K562 (cell line): ENCODE measurements around the gene LRRC4C. TPM values are rescaled to one million over a fixed set of nuclear protein-coding genes. Genes with fewer than 3 reads are reported as not detected.

Experiments
- ATAC-seq: fragments of 200-7000 bp; cut with Tn5 transposase; 3 replicates; pipeline ENCODE4 v1.9.1; 2020; ENCODE audit warnings: moderate library complexity
- BruUV-seq: library from RNA; stranded (reverse); fragments of 400-500 nt; replicated peaks from 2 replicates; lab custom pipeline; 2021; lab: Mats Ljungman, UMichigan
- CTCF ChIA-PET: fragments of 300-600 bp; formaldehyde crosslinking; extraction: SDS; loops from one replicate; lab custom pipeline; 2021; ENCODE audit warnings: low intra/inter-chr PET ratio; lab: Yijun Ruan, JAX
- POLR2A ChIA-PET: fragments of 300-600, 350-650 bp; sonication (Branson Sonifier 250); formaldehyde crosslinking; extraction: SDS; loops from one replicate; lab custom pipeline; 2021; ENCODE audit warnings: antibody characterized with exemption, inconsistent platforms; lab: Yijun Ruan, JAX
- DNase-seq, 4 experiments: peaks; one replicate each; pipeline versions ENCODE4 v3.0.0 to v3.0.0-alpha.2; 2011 to 2018; ENCODE audit warnings: low spot score in 3 of 4, mixed read lengths in 3 of 4; ENCODE audit errors: extremely low read depth in 1 of 4
- FAIRE-seq: peaks from 2 replicates; lab custom pipeline; 2011; peaks lifted over from hg19 to GRCh38; lab: Jason Lieb, UNC
- H2AFZ ChIP-seq: 2 replicates; pipeline ENCODE4 v1.6.0; 2011; ENCODE audit warnings: low read depth, low read length, control low read depth, inconsistent platforms
- H3K27ac ChIP-seq: fragments of 200-600 bp; 3 replicates; pipeline ENCODE4 v1.8.0; 2011; ENCODE audit warnings: low read depth, mild to moderate bottlenecking, control low read depth, inconsistent platforms, low read length, moderate library complexity, mixed read lengths; ENCODE audit errors: extremely low read depth
- H3K27me3 ChIP-seq, 2 experiments: fragments of 300-600 bp in 1 of 2; 2 replicates in 1 of 2; 3 replicates in 1 of 2; pipeline versions ENCODE4 v1.6.0 to v1.8.0; 2011; ENCODE audit warnings: inconsistent platforms in 2 of 2, low read length in 2 of 2, mild to moderate bottlenecking in 1 of 2, mixed read lengths in 1 of 2, moderate library complexity in 1 of 2; ENCODE audit not compliant: control insufficient read depth in 2 of 2, insufficient read depth in 2 of 2
- H3K36me3 ChIP-seq: fragments of 300-600 bp; 3 replicates; pipeline ENCODE4 v1.8.0; 2011; ENCODE audit warnings: mild to moderate bottlenecking, low read length, inconsistent platforms; ENCODE audit not compliant: control insufficient read depth, insufficient read depth
- H3K4me1 ChIP-seq, 2 experiments: fragments of 200-600 bp in 1 of 2; replicated peaks in 1 of 2; 2 replicates in 1 of 2; 3 replicates in 1 of 2; pipeline versions ENCODE4 v1.5.1 to v1.8.0; 2011; ENCODE audit warnings: inconsistent platforms in 2 of 2, low read length in 2 of 2, mild to moderate bottlenecking in 1 of 2, mixed read lengths in 1 of 2, moderate library complexity in 1 of 2; ENCODE audit not compliant: control insufficient read depth in 2 of 2, insufficient read depth in 2 of 2
- H3K4me2 ChIP-seq: 2 replicates; pipeline ENCODE4 v1.6.1; 2011; ENCODE audit warnings: low read length, control low read depth, inconsistent platforms, mixed read lengths; ENCODE audit not compliant: insufficient read depth
- H3K4me3 ChIP-seq: fragments of 200-600 bp; sonication (generic), shearing (Covaris generic); 2 replicates; pipeline ENCODE4 v1.5.1; 2016; ENCODE audit warnings: control low read depth, inconsistent platforms
- H3K79me2 ChIP-seq: fragments of 200-600 bp; 3 replicates; pipeline ENCODE4 v1.8.0; 2011; ENCODE audit warnings: low read length, inconsistent platforms; ENCODE audit not compliant: control insufficient read depth, insufficient read depth
- H3K9ac ChIP-seq, 2 experiments: 2 replicates each; pipeline versions ENCODE4 v1.6.0 to v1.6.1; 2011; ENCODE audit warnings: low read depth in 2 of 2, low read length in 2 of 2, control low read depth in 1 of 2, inconsistent platforms in 1 of 2, mild to moderate bottlenecking in 1 of 2, mixed read lengths in 1 of 2; ENCODE audit not compliant: insufficient read depth in 1 of 2
- H3K9me1 ChIP-seq: one replicate; pipeline ENCODE4 v1.6.0; 2011; ENCODE audit warnings: inconsistent platforms, mild to moderate bottlenecking, low read length, moderate library complexity; ENCODE audit not compliant: control insufficient read depth, insufficient read depth
- H3K9me3 ChIP-seq: replicated peaks from 2 replicates; pipeline ENCODE4 v1.5.1; 2011; ENCODE audit warnings: low read depth, low read length, inconsistent platforms; ENCODE audit not compliant: control insufficient read depth, insufficient read depth
- H4K20me1 ChIP-seq: replicated peaks from 2 replicates; pipeline ENCODE4 v1.6.1; 2011; ENCODE audit warnings: low read length, inconsistent platforms, mixed read lengths; ENCODE audit not compliant: control insufficient read depth, insufficient read depth
- CBFA2T3 ChIP-seq: fragments of 450-650 bp; IDR thresholded peaks from 2 replicates; pipeline ENCODE4 v1.6.1; 2017
- CHCHD3 ChIP-seq: fragments of 250-450 bp; sonication (Bioruptor Pico); IDR thresholded peaks from 2 replicates; pipeline ENCODE4 v2.1.2; 2022; ENCODE audit warnings: mild to moderate bottlenecking
- GABPB2 ChIP-seq: fragments of 250-450 bp; sonication (Bioruptor Pico); conservative IDR thresholded peaks from 2 replicates; pipeline ENCODE4 v1.5.1; 2021; ENCODE audit warnings: mild to moderate bottlenecking
- MAZ ChIP-seq, 2 experiments: fragments of 450-650 bp in 1 of 2; sonication (generic) in 1 of 2; formaldehyde crosslinking; IDR thresholded peaks in 1 of 2; conservative IDR thresholded peaks in 1 of 2; 2 replicates each; pipeline versions ENCODE4 v1.4.0 to v1.5.0; 2020; ENCODE audit warnings: mild to moderate bottlenecking in 1 of 2, missing genetic modification reagents in 1 of 2
- NFIC ChIP-seq: fragments of 450-650 bp; IDR thresholded peaks from 2 replicates; pipeline ENCODE4 v1.6.1; 2017; ENCODE audit warnings: mild to moderate bottlenecking, inconsistent platforms
- NONO ChIP-seq, 2 experiments: fragments of 200-400 bp in 1 of 2; fragments of 450-650 bp in 1 of 2; formaldehyde crosslinking in 1 of 2; IDR thresholded peaks; 2 replicates each; pipeline ENCODE4 v1.6.1; 2017; ENCODE audit warnings: low read depth in 2 of 2, mild to moderate bottlenecking in 2 of 2, moderate library complexity in 2 of 2, low read length in 1 of 2
- TEAD2 ChIP-seq: fragments of 450-650 bp; IDR thresholded peaks from 2 replicates; pipeline ENCODE4 v1.6.1; 2016; ENCODE audit warnings: missing genetic modification characterization, control low read depth, missing compliant biosample characterization
- ZNF77 ChIP-seq: fragments of 250-450 bp; sonication (Bioruptor Pico); IDR thresholded peaks from 2 replicates; pipeline ENCODE4 v1.5.0; 2020
- whole genome bisulfite sequencing: fragments of 100-300 bp; shearing (Covaris generic); methylation state at CpG from one replicate; pipeline ENCODE4 v1.1.6; 2016; ENCODE audit warnings: low coverage, mixed read lengths; ENCODE audit not compliant: insufficient coverage; ENCODE audit errors: missing lambda C conversion rate; 5-methylcytosine and 5-hydroxymethylcytosine counted together
- in situ Hi-C: fragments of 300-500 bp; cut with MboI; formaldehyde crosslinking; loops from 4 replicates; pipeline ENCODE4 v1.15.0; 2018; ENCODE audit warnings: inconsistent platforms, mixed read lengths
- intact Hi-C: fragments of 100-400 bp; cut with micrococcal nuclease; formaldehyde crosslinking; loops from 2 replicates; pipeline ENCODE4 v1.14.2; 2022
- polyA plus RNA-seq, 8 experiments: library from polyadenylated mRNA; depleted of rRNA in 4 of 8; stranded (reverse) in 5 of 8; unstranded in 3 of 8; fragments of >200 nt; fragmentation: Nextera tagmentation in 2 of 8; fragmentation: Illumina TruSeq in 1 of 8; extraction: Ambion mirVana in 2 of 8; extraction: Trizol in 1 of 8; gene quantifications; 2 replicates each; pipeline versions ENCODE4 v1.2.1 to v1.2.3, GENCODE V29; 2011 to 2014; ENCODE audit warnings: inconsistent platforms in 1 of 8, missing spikeins in 1 of 8
- total RNA-seq, 7 experiments: library from RNA; depleted of rRNA in 6 of 7; stranded (reverse); fragments of >200 nt in 6 of 7; fragmentation: Illumina TruSeq in 2 of 7; extraction: Trizol in 2 of 7; gene quantifications; 2 replicates each; pipeline versions ENCODE4 v1.2.1 to v1.2.3, GENCODE V29; 2011 to 2021; ENCODE audit warnings: low replicate concordance in 1 of 7
- TF ChIP-seq, protein P1 (sequence below): sonication (generic); formaldehyde crosslinking; IDR thresholded peaks from 2 replicates; pipeline ENCODE4 v1.8.0; 2022; ENCODE audit warnings: mild to moderate bottlenecking, missing genetic modification reagents
- TF ChIP-seq, protein P2 (sequence below): sonication (generic); formaldehyde crosslinking; IDR thresholded peaks from 2 replicates; pipeline ENCODE4 v1.8.1; 2023; ENCODE audit warnings: missing genetic modification reagents, mild to moderate bottlenecking, borderline replicate concordance
- TF ChIP-seq, protein P3 (sequence below): sonication (generic); formaldehyde crosslinking; IDR thresholded peaks from 2 replicates; pipeline ENCODE4 v1.8.1; 2023; ENCODE audit warnings: mild to moderate bottlenecking, missing genetic modification reagents
- TF ChIP-seq, protein P4 (sequence below): sonication (generic); formaldehyde crosslinking; IDR thresholded peaks from 2 replicates; pipeline ENCODE4 v1.8.1; 2023; ENCODE audit warnings: mild to moderate bottlenecking, missing genetic modification reagents

The LRRC4C gene
- total and polyA plus RNA-seq, 9 of the 15 experiments (the other 6 are each of a cell fraction or from before 2014, with no cell fraction given), result not detected

DNA sequence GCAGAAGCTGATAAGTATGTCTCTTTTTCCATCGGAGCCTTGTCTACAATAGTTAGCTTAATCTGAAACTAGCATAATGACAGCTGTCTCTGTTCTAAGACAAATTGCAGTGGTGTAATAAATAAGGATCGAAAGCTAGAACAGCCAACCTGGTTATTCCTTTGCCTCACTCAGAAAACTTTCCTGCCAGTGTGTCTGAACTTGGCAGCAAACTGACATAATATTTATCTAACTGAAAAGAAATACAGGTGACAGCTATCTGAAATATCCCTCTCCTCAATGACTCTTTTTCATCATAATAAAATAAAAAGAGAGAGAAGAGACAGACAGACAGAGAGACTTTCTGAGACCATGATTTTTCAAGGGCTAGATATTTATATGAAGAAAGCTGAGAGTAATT, 642.5 kb downstream of the LRRC4C start (continued):
- TF ChIP-seq ZNF77 (no peak), NFIC (no peak)
- TF ChIP-seq, protein P1, sequence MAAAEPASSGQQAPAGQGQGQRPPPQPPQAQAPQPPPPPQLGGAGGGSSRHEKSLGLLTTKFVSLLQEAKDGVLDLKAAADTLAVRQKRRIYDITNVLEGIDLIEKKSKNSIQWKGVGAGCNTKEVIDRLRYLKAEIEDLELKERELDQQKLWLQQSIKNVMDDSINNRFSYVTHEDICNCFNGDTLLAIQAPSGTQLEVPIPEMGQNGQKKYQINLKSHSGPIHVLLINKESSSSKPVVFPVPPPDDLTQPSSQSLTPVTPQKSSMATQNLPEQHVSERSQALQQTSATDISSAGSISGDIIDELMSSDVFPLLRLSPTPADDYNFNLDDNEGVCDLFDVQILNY (CRISPR knock-in tag), result no peak
- TF ChIP-seq, protein P2, sequence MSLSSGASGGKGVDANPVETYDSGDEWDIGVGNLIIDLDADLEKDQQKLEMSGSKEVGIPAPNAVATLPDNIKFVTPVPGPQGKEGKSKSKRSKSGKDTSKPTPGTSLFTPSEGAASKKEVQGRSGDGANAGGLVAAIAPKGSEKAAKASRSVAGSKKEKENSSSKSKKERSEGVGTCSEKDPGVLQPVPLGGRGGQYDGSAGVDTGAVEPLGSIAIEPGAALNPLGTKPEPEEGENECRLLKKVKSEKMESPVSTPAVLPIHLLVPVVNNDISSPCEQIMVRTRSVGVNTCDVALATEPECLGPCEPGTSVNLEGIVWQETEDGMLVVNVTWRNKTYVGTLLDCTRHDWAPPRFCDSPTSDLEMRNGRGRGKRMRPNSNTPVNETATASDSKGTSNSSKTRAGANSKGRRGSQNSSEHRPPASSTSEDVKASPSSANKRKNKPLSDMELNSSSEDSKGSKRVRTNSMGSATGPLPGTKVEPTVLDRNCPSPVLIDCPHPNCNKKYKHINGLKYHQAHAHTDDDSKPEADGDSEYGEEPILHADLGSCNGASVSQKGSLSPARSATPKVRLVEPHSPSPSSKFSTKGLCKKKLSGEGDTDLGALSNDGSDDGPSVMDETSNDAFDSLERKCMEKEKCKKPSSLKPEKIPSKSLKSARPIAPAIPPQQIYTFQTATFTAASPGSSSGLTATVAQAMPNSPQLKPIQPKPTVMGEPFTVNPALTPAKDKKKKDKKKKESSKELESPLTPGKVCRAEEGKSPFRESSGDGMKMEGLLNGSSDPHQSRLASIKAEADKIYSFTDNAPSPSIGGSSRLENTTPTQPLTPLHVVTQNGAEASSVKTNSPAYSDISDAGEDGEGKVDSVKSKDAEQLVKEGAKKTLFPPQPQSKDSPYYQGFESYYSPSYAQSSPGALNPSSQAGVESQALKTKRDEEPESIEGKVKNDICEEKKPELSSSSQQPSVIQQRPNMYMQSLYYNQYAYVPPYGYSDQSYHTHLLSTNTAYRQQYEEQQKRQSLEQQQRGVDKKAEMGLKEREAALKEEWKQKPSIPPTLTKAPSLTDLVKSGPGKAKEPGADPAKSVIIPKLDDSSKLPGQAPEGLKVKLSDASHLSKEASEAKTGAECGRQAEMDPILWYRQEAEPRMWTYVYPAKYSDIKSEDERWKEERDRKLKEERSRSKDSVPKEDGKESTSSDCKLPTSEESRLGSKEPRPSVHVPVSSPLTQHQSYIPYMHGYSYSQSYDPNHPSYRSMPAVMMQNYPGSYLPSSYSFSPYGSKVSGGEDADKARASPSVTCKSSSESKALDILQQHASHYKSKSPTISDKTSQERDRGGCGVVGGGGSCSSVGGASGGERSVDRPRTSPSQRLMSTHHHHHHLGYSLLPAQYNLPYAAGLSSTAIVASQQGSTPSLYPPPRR (CRISPR knock-in tag), result no peak
- TF ChIP-seq, all 486 proteins: peak for 0

DNA sequence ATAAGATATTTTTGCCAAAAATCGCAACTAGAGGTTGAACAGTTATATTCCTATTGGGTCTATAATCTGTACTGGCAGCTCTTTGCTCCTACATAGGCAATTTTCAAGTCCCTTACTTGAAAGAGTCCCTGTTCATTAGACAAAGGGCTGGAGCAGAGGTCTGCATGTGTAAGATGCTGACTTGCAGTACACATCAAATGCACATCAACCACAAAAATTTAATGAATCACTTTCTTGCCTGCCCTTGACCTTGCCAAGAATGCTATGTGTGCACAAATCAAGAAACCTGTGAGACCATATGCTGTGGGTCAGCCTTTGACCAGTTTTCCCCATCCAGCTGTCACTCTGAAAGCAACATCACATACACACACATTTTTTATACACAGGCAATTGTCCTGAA, 661.5 kb downstream of the LRRC4C start:
- 0 out of 2 replicates have a peak, but pooled peaks cover 2% of the 10 kb centered on the region for H3K9me3 ChIP-seq
- 0% methylated on average over 1 of the region's 1 CpG for WGBS
- no peaks in the 10 kb centered on the region for H3K9me1 ChIP-seq
- H3K27me3 ChIP-seq, result no peaks in the 10 kb centered on the region
- ATAC-seq, result no peak
- ChIA-PET POLR2A (no interaction called here), CTCF (no interaction called here)
- in situ Hi-C loops, result no loop called here
- no peak overlapping the region for H2AFZ ChIP-seq
- intact Hi-C loops, result no loop called here
- H4K20me1 ChIP-seq, result no peaks in the 10 kb centered on the region
- no peak overlapping the region for H3K4me3 ChIP-seq
- no peaks in the 10 kb centered on the region for H3K36me3 ChIP-seq
- BruUV-seq, result no TSS peak
- no peaks in the 10 kb centered on the region for H3K79me2 ChIP-seq
- no peak overlapping the region for H3K9ac ChIP-seq
- DNase-seq, result no peak
- H3K27ac ChIP-seq, result no peak overlapping the region
- FAIRE-seq, result no peak
- H3K4me1 ChIP-seq, result no peaks in the 10 kb centered on the region
- H3K4me2 ChIP-seq, result no peak overlapping the region
- TF ChIP-seq, protein P3, sequence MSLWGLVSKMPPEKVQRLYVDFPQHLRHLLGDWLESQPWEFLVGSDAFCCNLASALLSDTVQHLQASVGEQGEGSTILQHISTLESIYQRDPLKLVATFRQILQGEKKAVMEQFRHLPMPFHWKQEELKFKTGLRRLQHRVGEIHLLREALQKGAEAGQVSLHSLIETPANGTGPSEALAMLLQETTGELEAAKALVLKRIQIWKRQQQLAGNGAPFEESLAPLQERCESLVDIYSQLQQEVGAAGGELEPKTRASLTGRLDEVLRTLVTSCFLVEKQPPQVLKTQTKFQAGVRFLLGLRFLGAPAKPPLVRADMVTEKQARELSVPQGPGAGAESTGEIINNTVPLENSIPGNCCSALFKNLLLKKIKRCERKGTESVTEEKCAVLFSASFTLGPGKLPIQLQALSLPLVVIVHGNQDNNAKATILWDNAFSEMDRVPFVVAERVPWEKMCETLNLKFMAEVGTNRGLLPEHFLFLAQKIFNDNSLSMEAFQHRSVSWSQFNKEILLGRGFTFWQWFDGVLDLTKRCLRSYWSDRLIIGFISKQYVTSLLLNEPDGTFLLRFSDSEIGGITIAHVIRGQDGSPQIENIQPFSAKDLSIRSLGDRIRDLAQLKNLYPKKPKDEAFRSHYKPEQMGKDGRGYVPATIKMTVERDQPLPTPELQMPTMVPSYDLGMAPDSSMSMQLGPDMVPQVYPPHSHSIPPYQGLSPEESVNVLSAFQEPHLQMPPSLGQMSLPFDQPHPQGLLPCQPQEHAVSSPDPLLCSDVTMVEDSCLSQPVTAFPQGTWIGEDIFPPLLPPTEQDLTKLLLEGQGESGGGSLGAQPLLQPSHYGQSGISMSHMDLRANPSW, result no peak
- no peak for TF ChIP-seq CHCHD3 (CRISPR knock-in tag)
- no peak for TF ChIP-seq MAZ (CRISPR knock-in tag; conservative IDR thresholded peaks at IDR 0.05 in 1 of 2, IDR thresholded peaks at IDR 0.05 in 1 of 2)
- TF ChIP-seq GABPB2, result no peak
- no peak for TF ChIP-seq CBFA2T3
- no peak for TF ChIP-seq NONO (IDR thresholded peaks at IDR 0.05; ENCODE audit: low read depth in 2 of 2, low read length in 1 of 2)
- TF ChIP-seq, protein P4, sequence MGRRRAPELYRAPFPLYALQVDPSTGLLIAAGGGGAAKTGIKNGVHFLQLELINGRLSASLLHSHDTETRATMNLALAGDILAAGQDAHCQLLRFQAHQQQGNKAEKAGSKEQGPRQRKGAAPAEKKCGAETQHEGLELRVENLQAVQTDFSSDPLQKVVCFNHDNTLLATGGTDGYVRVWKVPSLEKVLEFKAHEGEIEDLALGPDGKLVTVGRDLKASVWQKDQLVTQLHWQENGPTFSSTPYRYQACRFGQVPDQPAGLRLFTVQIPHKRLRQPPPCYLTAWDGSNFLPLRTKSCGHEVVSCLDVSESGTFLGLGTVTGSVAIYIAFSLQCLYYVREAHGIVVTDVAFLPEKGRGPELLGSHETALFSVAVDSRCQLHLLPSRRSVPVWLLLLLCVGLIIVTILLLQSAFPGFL (CRISPR knock-in tag), result no peak
- no peak for TF ChIP-seq TEAD2 (tag)
